Heart left ventricle (tissue), 16 donors: ENCODE data around the gene TXNDC12. TPM values are rescaled to one million over a fixed set of nuclear protein-coding genes. Genes with fewer than 3 reads are reported as not detected.

Source experiments
- ATAC-seq, 4 donors: fragments of 200-7000 bp; cut with Tn5 transposase; one replicate each; pipeline ENCODE4 v1.9.1; 2020 to 2022; ENCODE audit warnings: moderate library complexity in 4 of 4, mild to moderate bottlenecking in 3 of 4, moderate number of reproducible peaks in 1 of 4
- DNase-seq, 5 donors: peaks; one replicate each; pipeline ENCODE4 v3.0.0-alpha.2; 2020
- H3K27ac ChIP-seq, 12 donors: fragments of 200-600 bp; sonication (generic) in 4 of 12; one replicate each; pipeline versions ENCODE4 v1.5.0 to v1.8.0; 2016 to 2022; ENCODE audit warnings: mild to moderate bottlenecking in 2 of 12
- H3K27me3 ChIP-seq, 9 donors: fragments of 200-600 bp; sonication (generic) in 2 of 9; one replicate each; pipeline versions ENCODE4 v1.5.1 to v1.8.0; 2016 to 2022; ENCODE audit warnings: mild to moderate bottlenecking in 3 of 9
- H3K36me3 ChIP-seq, 9 donors: fragments of 200-600 bp; sonication (generic) in 2 of 9; one replicate each; pipeline versions ENCODE4 v1.5.0 to v1.8.0; 2018 to 2022; ENCODE audit warnings: mild to moderate bottlenecking in 2 of 9
- H3K4me1 ChIP-seq, 12 donors: fragments of 200-600 bp; sonication (generic) in 4 of 12; one replicate each; pipeline versions ENCODE4 v1.5.0 to v1.8.0; 2016 to 2022; ENCODE audit warnings: mild to moderate bottlenecking in 3 of 12
- H3K4me3 ChIP-seq, 12 donors: fragments of 200-600 bp; sonication (generic) in 4 of 12; one replicate each; pipeline versions ENCODE4 v1.5.0 to v1.8.0; 2017 to 2022; ENCODE audit warnings: mild to moderate bottlenecking in 9 of 12, moderate library complexity in 4 of 12
- H3K9me3 ChIP-seq, 12 donors: fragments of 200-600 bp; sonication (generic) in 4 of 12; one replicate each; pipeline versions ENCODE4 v1.5.0 to v1.8.0; 2016 to 2022; ENCODE audit warnings: mild to moderate bottlenecking in 1 of 12
- CTCF ChIP-seq, 12 donors: fragments of 200-600 bp; sonication (generic) in 4 of 12; IDR thresholded peaks; one replicate each; pipeline versions ENCODE4 v1.5.0 to v1.8.0; 2018 to 2022; ENCODE audit warnings: antibody characterized with exemption in 12 of 12, mild to moderate bottlenecking in 5 of 12
- POLR2A ChIP-seq, 2 donors: fragments of 450-650 bp; IDR thresholded peaks; one replicate each; pipeline ENCODE4 v1.6.1; 2017; ENCODE audit warnings: antibody characterized with exemption in 2 of 2, mild to moderate bottlenecking in 2 of 2, moderate library complexity in 2 of 2
- WGBS, 4 donors: extraction: QIAGEN DNeasy Blood & Tissue Kit in 2 of 4; methylation state at CpG; one replicate each; pipeline versions ENCODE4 v1.1.5 to v1.1.7; 2013 to 2018; 5-methylcytosine and 5-hydroxymethylcytosine counted together
- intact Hi-C, 10 donors: fragments of 100-400 bp; cut with DNase I; formaldehyde crosslinking; loops; one replicate each; pipeline versions ENCODE4 v1.11.1 to v1.14.2; 2022
- polyA plus RNA-seq, 2 donors: library from polyadenylated mRNA; stranded (reverse); fragments of 200-250 nt; gene quantifications; one replicate each; pipeline ENCODE4 v1.2.3, GENCODE V29; 2013
- total RNA-seq, 9 donors: library from RNA; depleted of rRNA in 2 of 9; stranded (reverse); fragments of >200 nt in 2 of 9; fragmentation: NEBNext Ultra II Directional in 3 of 9; extraction: Animal tissue kit (Norgen Biotek cat#: 25700) in 3 of 9; gene quantifications; one replicate each; pipeline versions ENCODE4 v1.1.0 to v1.2.4, GENCODE V29; 2016 to 2023
- donor health status: ischemic (EF 13 %, LVEDD 7.1; RV severe dilation, severe dysfunction).
- donor health status: healthy with polysubstance abuse.
- donor health status: DM: no; HTN: yes; CAD: no.
- donor health status: DM: no; HTN: no; CAD: no.
- donor health status: ischemic (EF 25% LVEDD 6.9; RV normal size, moderate dysfunction).
- donor health status: ischemic (EF 25% LVEDD 5.7; RV mildly dilated, moderate dysfunction).
- donor health status: healthy.
- donor health status: DM: yes; HTN: yes; CAD: no.
- donor health status: ischemic (EF 35%, LVEDD 5.7; RV mildly dilated, moderate dysfunction).
- donor health status: nonischemic (EF 11% LVEDD 7.7; RV severe dilation, severe dysfunction).
- donor health status: DM: yes; HTN: yes; CAD: no.
- donor health status: PGD.
- donor health status: ischemic (EF 29% LVEDD 5.4; RV normal size, mild dysfunction).
- donor health status: nonischemic (EF 23%, LVEDD 6.1; RV moderate dilation, normal function).

The TXNDC12 gene
- total and polyA plus RNA-seq, 11 donors, result 7.7 to 42.9 (median 26.2) TPM

GRCh38 chr1:52057255-52057654 is 2.3 kb upstream of the TXNDC12 start:
- 7 to 18% (median 9%) methylated on average over 1 of the region's 1 CpG for WGBS, 4 donors
- intact Hi-C loops, result loop anchor here in 2 of 10 donors (5.0 kb wide), 2 partner anchors 180 to 640 kb away; partner anchors contain the start of genes COA7 (in 1 of the 2) and NRDC (in 1 of the 2)
- ATAC-seq (no peak), DNase-seq (no peak)
- Histone ChIP-seq H3K36me3 (peaks cover 0 to 33% (median 24%) of the 10 kb centered on the region in 9 donors), H3K27ac (peak overlapping the region in 9 of 12 donors; percentile 77 to 97 (median 93)), H3K9me3 (no peaks in the 10 kb centered on the region), H3K27me3 (no peaks in the 10 kb centered on the region), H3K4me3 (peak overlapping the region in 10 of 12 donors; percentile 63 to 97 (median 90)), H3K4me1 (peaks cover 3 to 41% (median 34%) of the 10 kb centered on the region in 12 donors)
- TF ChIP-seq CTCF (IDR thresholded peaks at IDR 0.05), result no peak
- TF ChIP-seq POLR2A (IDR thresholded peaks at IDR 0.05), result no peak

GRCh38 chr1:52056937-52057231 is 1.9 kb upstream of the TXNDC12 start:
- WGBS, 4 donors, result 0 to 2% (median 1%) methylated on average over 4 of the region's 4 CpGs
- DNase-seq (no peak), ATAC-seq (no peak)
- TF ChIP-seq POLR2A (IDR thresholded peaks at IDR 0.05), result no peak
- no peak for TF ChIP-seq CTCF (IDR thresholded peaks at IDR 0.05)
- Histone ChIP-seq H3K27ac (peak overlapping the region in 11 of 12 donors; percentile 71 to 97 (median 92)), H3K9me3 (no peaks in the 10 kb centered on the region), H3K36me3 (peaks cover 0 to 36% (median 26%) of the 10 kb centered on the region in 9 donors), H3K4me3 (peak overlapping the region; percentile 63 to 97 (median 88)), H3K4me1 (peaks cover 3 to 41% (median 34%) of the 10 kb centered on the region in 12 donors), H3K27me3 (no peaks in the 10 kb centered on the region)
- intact Hi-C loops, result loop anchor here in 2 of 10 donors (1.0 to 5.0 kb wide), 3 partner anchors 24 to 640 kb away; partner anchors contain the start of genes COA7 (in 1 of the 2), KTI12 (in 1 of the 2) and NRDC (in 1 of the 2)

GRCh38 chr1:52056163-52056936 is 1.4 kb upstream of the TXNDC12 start, which contains the start of gene BTF3L4:
Gene BTF3L4, plus strand, starts transcription at chr1:52056295. Its CDS starts 3,553 bp downstream, at chr1:52059848.
- H3K36me3 ChIP-seq, result peaks cover 0 to 36% (median 25%) of the 10 kb centered on the region in 9 donors
- peaks cover 3 to 41% (median 34%) of the 10 kb centered on the region in 12 donors for H3K4me1 ChIP-seq
- WGBS, 4 donors, result 0 to 1% (median 1%) methylated on average over 25 to 54 of the region's 54 CpGs
- intact Hi-C loops, result loop anchor here in 2 of 10 donors (1.0 to 5.0 kb wide), 3 partner anchors 23 to 641 kb away; partner anchors contain the start of genes COA7 (in 1 of the 2), KTI12 (in 1 of the 2) and NRDC (in 1 of the 2)
- DNase-seq (peak; percentile 95 to 98 (median 96)), ATAC-seq (peak; percentile 98)
- peak within 1 kb of the TSS; percentile 63 to 97 (median 88) for H3K4me3 ChIP-seq
- H3K27me3 ChIP-seq, result no peaks in the 10 kb centered on the region
- H3K27ac ChIP-seq, result peak within 1 kb of the TSS; percentile 51 to 97 (median 90)
- TF ChIP-seq POLR2A (IDR thresholded peaks at IDR 0.05) (peak in 1 of 2 donors; percentile 81), CTCF (IDR thresholded peaks at IDR 0.05) (peak in 1 of 12 donors; percentile 16)
- H3K9me3 ChIP-seq, result no peaks in the 10 kb centered on the region

GRCh38 chr1:52055866-52056162 is 823 bp upstream of the TXNDC12 start:
- Histone ChIP-seq H3K4me3 (peak overlapping the region; percentile 63 to 97 (median 88)), H3K27ac (peak overlapping the region in 11 of 12 donors; percentile 71 to 97 (median 92)), H3K36me3 (peaks cover 0 to 35% (median 23%) of the 10 kb centered on the region in 9 donors), H3K9me3 (no peaks in the 10 kb centered on the region), H3K4me1 (peaks cover 3 to 41% (median 34%) of the 10 kb centered on the region in 12 donors), H3K27me3 (no peaks in the 10 kb centered on the region)
- intact Hi-C loops, result loop anchor here in 2 of 10 donors (1.0 to 5.0 kb wide), 3 partner anchors 23 to 641 kb away; partner anchors contain the start of genes COA7 (in 1 of the 2), KTI12 (in 1 of the 2) and NRDC (in 1 of the 2)
- WGBS, 4 donors, result 0% methylated on average over 12 of the region's 12 CpGs
- ATAC-seq (no peak), DNase-seq (no peak)
- no peak for TF ChIP-seq CTCF (IDR thresholded peaks at IDR 0.05)
- no peak for TF ChIP-seq POLR2A (IDR thresholded peaks at IDR 0.05)
